OCI-LY1 (cell line): Measurements from ENCODE around the gene PRSS21.

Experiments used
- CTCF ChIP-seq: fragments of 200-600 bp; sonication (generic), shearing (Covaris generic); IDR thresholded peaks from 2 replicates; pipeline ENCODE4 v1.5.1; 2017; ENCODE audit warnings: mild to moderate bottlenecking, antibody characterized with exemption, low read length, moderate library complexity, mixed read lengths
- EZH2 ChIP-seq: fragments of 200-600 bp; sonication (generic), shearing (Covaris generic); IDR thresholded peaks from 2 replicates; pipeline ENCODE4 v1.8.0; 2017; ENCODE audit warnings: borderline replicate concordance, mixed run types, mild to moderate bottlenecking, antibody characterized with exemption, low read length, moderate library complexity, mixed read lengths

GRCh38 chr16:2827831-2828520 lies 10.9 kb downstream of the PRSS21 start:
- TF ChIP-seq CTCF (no peak), EZH2 (no peak)
